GM23338 (cell line): ENCODE data around the gene CFAP141. TPM values are rescaled to one million over a fixed set of nuclear protein-coding genes. Genes with fewer than 3 reads are reported as not detected.

ENCODE experiments used
- ATAC-seq: fragments of 200-7000 bp; cut with Tn5 transposase; 3 replicates; pipeline ENCODE4 v1.9.1; 2020
- DNase-seq: peaks from one replicate; pipeline ENCODE4 v3.0.0-alpha.2; 2015; ENCODE audit warnings: low spot score
- H2AFZ ChIP-seq: fragments of 200-600 bp; sonication (generic); 2 replicates; pipeline ENCODE4 v1.8.0; 2016; ENCODE audit warnings: antibody characterized with exemption, mild to moderate bottlenecking, moderate library complexity
- H3F3A ChIP-seq: fragments of 200-600 bp; sonication (generic); replicated peaks from 2 replicates; pipeline ENCODE4 v1.8.0; 2017; ENCODE audit warnings: antibody characterized with exemption, mixed run types, low read depth
- H3K27ac ChIP-seq: fragments of 200-600 bp; sonication (generic); 2 replicates; pipeline ENCODE4 v1.6.1; 2016; ENCODE audit warnings: low read depth
- H3K27me3 ChIP-seq: fragments of 200-600 bp; sonication (generic); 2 replicates; pipeline ENCODE4 v1.8.0; 2016; ENCODE audit warnings: mild to moderate bottlenecking, mixed run types, moderate library complexity; ENCODE audit not compliant: insufficient read depth
- H3K36me3 ChIP-seq: fragments of 200-600 bp; sonication (generic); 2 replicates; pipeline ENCODE4 v1.8.0; 2016; ENCODE audit warnings: mild to moderate bottlenecking; ENCODE audit not compliant: insufficient read depth
- H3K4me1 ChIP-seq: fragments of 200-600 bp; sonication (generic); 2 replicates; pipeline ENCODE4 v1.8.0; 2016; ENCODE audit warnings: mild to moderate bottlenecking, moderate library complexity; ENCODE audit not compliant: insufficient read depth
- H3K4me2 ChIP-seq: fragments of 200-600 bp; sonication (generic); 2 replicates; pipeline ENCODE4 v1.7.1; 2017; ENCODE audit warnings: mixed run types
- H3K4me3 ChIP-seq: fragments of 200-600 bp; sonication (generic); 2 replicates; pipeline ENCODE4 v1.6.1; 2016; ENCODE audit warnings: mixed run types
- H3K79me2 ChIP-seq: fragments of 200-600 bp; sonication (generic); replicated peaks from 2 replicates; pipeline ENCODE4 v1.8.0; 2017; ENCODE audit warnings: mild to moderate bottlenecking; ENCODE audit not compliant: insufficient read depth
- H3K9me2 ChIP-seq: fragments of 200-600 bp; sonication (generic); 2 replicates; pipeline ENCODE4 v1.8.0; 2017; ENCODE audit not compliant: insufficient read depth
- H4K20me1 ChIP-seq: fragments of 200-600 bp; sonication (generic); replicated peaks from 2 replicates; pipeline ENCODE4 v1.8.0; 2017; ENCODE audit warnings: mild to moderate bottlenecking; ENCODE audit not compliant: insufficient read depth
- H3K27ac Mint-ChIP-seq: 2 replicates; pipeline ENCODE4 v1.8.0; 2020; ENCODE audit warnings: inconsistent platforms, mild to moderate bottlenecking, moderate library complexity, mixed read lengths
- H3K27me3 Mint-ChIP-seq: 3 replicates; pipeline ENCODE4 v1.8.0; 2022; ENCODE audit warnings: low read depth, mild to moderate bottlenecking, moderate library complexity, mixed read lengths, inconsistent platforms; ENCODE audit not compliant: insufficient read depth, poor library complexity
- H3K36me3 Mint-ChIP-seq: 3 replicates; pipeline ENCODE4 v1.8.0; 2021; ENCODE audit warnings: low read depth, mild to moderate bottlenecking, inconsistent platforms, moderate library complexity, mixed read lengths
- H3K4me1 Mint-ChIP-seq: 3 replicates; pipeline ENCODE4 v1.8.0; 2020; ENCODE audit warnings: mild to moderate bottlenecking, inconsistent platforms, mixed read lengths
- H3K4me3 Mint-ChIP-seq: 3 replicates; pipeline ENCODE4 v1.8.0; 2021; ENCODE audit warnings: moderate library complexity, mild to moderate bottlenecking, inconsistent platforms, mixed read lengths
- H3K9me3 Mint-ChIP-seq: 3 replicates; pipeline ENCODE4 v1.8.0; 2020; ENCODE audit warnings: moderate library complexity, mild to moderate bottlenecking, inconsistent platforms, mixed read lengths
- CREB1 ChIP-seq: fragments of 250-450 bp; sonication (Bioruptor Pico); IDR thresholded peaks from 2 replicates; pipeline ENCODE4 v1.5.0; 2020; ENCODE audit warnings: low read depth, mild to moderate bottlenecking, moderate library complexity
- EZH2 ChIP-seq: fragments of 200-600 bp; sonication (generic); IDR thresholded peaks from one replicate; pipeline ENCODE4 v1.8.0; 2017; ENCODE audit warnings: antibody characterized with exemption, mild to moderate bottlenecking, low read depth; ENCODE audit not compliant: unreplicated experiment
- EZH2phosphoT487 ChIP-seq: fragments of 200-600 bp; sonication (generic); IDR thresholded peaks from one replicate; pipeline ENCODE4 v1.8.1; 2018; ENCODE audit warnings: antibody characterized with exemption; ENCODE audit not compliant: unreplicated experiment
- JUNB ChIP-seq: IDR thresholded peaks from one replicate; pipeline ENCODE4 v1.6.1; 2016; ENCODE audit warnings: antibody characterized with exemption; ENCODE audit not compliant: unreplicated experiment
- NANOG ChIP-seq: IDR thresholded peaks from 2 replicates; pipeline ENCODE4 v1.6.1; 2016; ENCODE audit warnings: antibody characterized with exemption, borderline replicate concordance
- POLR2AphosphoS5 ChIP-seq: IDR thresholded peaks from 2 replicates; pipeline ENCODE4 v1.6.1; 2016; ENCODE audit warnings: antibody characterized with exemption, low read depth
- STAT1 ChIP-seq: IDR thresholded peaks from one replicate; pipeline ENCODE4 v1.6.1; 2016; ENCODE audit warnings: antibody characterized with exemption; ENCODE audit not compliant: unreplicated experiment
- ZNF114 ChIP-seq: fragments of 250-450 bp; sonication (Bioruptor Pico); IDR thresholded peaks from 2 replicates; pipeline ENCODE4 v1.5.0; 2020; ENCODE audit warnings: mild to moderate bottlenecking, moderate library complexity
- ZNF331 ChIP-seq: fragments of 250-450 bp; sonication (Bioruptor Pico); IDR thresholded peaks from 2 replicates; pipeline ENCODE4 v1.5.0; 2020; ENCODE audit warnings: low read depth, mild to moderate bottlenecking, moderate library complexity
- polyA plus RNA-seq: library from polyadenylated mRNA; unstranded; fragments of >200 nt; fragmentation: Nextera tagmentation; extraction: Ambion mirVana; gene quantifications from 2 replicates; pipeline ENCODE4 v1.2.1, GENCODE V29; 2016
- total RNA-seq: library from RNA; depleted of rRNA; stranded (reverse); fragments of >200 nt; shearing (Covaris generic); gene quantifications from 2 replicates; pipeline ENCODE4 v1.2.3, GENCODE V29; 2014
- TF ChIP-seq, protein P1 (sequence below): IDR thresholded peaks from 2 replicates; pipeline ENCODE4 v1.6.1; 2016; ENCODE audit warnings: antibody characterized with exemption
- TF ChIP-seq, protein P2 (sequence below): fragments of 250-450 bp; sonication (Bioruptor Pico); IDR thresholded peaks from 2 replicates; pipeline ENCODE4 v1.5.0; 2020; ENCODE audit warnings: mild to moderate bottlenecking, moderate library complexity

CFAP141 gene
- total and polyA plus RNA-seq, 2 experiments from 2014 or later: not detected

DNA sequence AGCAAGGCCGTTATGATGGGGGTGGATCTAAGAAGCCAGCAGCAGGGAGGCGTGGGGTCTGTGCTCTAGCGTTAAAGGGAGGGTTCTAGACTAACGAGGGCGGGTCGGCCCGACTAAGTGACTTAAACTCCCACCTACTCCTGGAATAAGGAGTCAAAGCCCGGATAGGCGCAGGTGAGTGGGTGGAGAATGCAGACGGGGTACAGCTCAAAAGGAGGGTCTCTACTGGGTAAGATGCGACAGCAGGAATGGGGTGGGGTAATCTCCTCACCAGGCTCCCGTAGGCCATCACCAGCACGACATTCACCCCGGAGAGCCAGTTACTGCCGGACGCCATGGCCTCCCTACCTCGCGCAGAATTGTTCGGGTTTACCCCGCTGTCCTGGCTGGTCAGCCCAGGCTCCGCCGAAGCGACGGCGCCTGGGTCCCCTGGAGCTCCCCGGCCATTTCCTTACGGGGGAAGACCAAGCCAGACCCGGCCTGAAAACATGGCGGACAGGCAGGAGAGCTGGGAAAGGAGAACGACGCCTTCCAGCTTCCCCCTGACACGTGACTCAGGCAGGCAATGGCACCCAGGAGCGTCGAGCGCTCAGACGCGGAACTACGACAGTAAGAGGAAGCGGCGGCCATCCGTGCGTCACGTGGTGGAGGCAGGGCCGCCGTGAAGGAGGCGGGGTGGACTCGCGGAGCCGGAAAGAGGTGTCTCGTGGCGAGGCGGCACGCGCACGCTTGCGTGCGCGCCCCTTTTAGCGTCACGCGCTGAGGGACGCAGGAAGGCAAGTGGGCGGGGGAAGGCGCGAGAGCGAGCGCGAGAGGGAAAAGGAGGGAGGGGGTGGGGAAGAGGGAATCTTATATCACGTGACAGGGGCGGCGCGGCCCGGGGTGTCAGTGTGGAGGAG, 14.2 kb upstream of the CFAP141 start, which contains the start of gene UBAP2L:
Gene UBAP2L (plus strand): TSS at position 885 of the 899 bp plus-strand sequence. CDS start 4,169 bp downstream, outside the sequence.
- Mint-ChIP-seq H3K4me1 (peaks cover 30% of the 10 kb centered on the region), H3K27me3 (peaks cover 16% of the 10 kb centered on the region), H3K9me3 (peaks cover 4% of the 10 kb centered on the region; the same call in 1 of the 3 replicates), H3K27ac (peak within 1 kb of the TSS; percentile 100), H3K36me3 (peaks cover 71% of the 10 kb centered on the region), H3K4me3 (peak within 1 kb of the TSS; percentile 99)
- H3K79me2 ChIP-seq: peaks cover 91% of the 10 kb centered on the region
- peak within 1 kb of the TSS; percentile 70; the same call in 1 of the 2 replicates for H2AFZ ChIP-seq
- peak within 1 kb of the TSS; percentile 99 for H3K27ac ChIP-seq
- TF ChIP-seq CREB1 (CRISPR knock-in tag) (peak; percentile 83), STAT1 (no peak), POLR2AphosphoS5 (peak; percentile 84), NANOG (no peak)
- TF ChIP-seq, protein P1, sequence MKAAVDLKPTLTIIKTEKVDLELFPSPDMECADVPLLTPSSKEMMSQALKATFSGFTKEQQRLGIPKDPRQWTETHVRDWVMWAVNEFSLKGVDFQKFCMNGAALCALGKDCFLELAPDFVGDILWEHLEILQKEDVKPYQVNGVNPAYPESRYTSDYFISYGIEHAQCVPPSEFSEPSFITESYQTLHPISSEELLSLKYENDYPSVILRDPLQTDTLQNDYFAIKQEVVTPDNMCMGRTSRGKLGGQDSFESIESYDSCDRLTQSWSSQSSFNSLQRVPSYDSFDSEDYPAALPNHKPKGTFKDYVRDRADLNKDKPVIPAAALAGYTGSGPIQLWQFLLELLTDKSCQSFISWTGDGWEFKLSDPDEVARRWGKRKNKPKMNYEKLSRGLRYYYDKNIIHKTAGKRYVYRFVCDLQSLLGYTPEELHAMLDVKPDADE: peak; percentile 46
- peaks cover 41% of the 10 kb centered on the region for H3K4me1 ChIP-seq
- H3F3A ChIP-seq: peaks cover 9% of the 10 kb centered on the region; the same call in 1 of the 2 replicates
- peaks cover 19% of the 10 kb centered on the region for H3K36me3 ChIP-seq
- peak within 1 kb of the TSS; percentile 94 for H3K4me2 ChIP-seq
- peaks cover 6% of the 10 kb centered on the region for H4K20me1 ChIP-seq
- DNase-seq: peak; percentile 99
- H3K9me2 ChIP-seq: no peaks in the 10 kb centered on the region
- ATAC-seq: peak; percentile 86
- H3K27me3 ChIP-seq: no peaks in the 10 kb centered on the region
- peak within 1 kb of the TSS; percentile 75 for H3K4me3 ChIP-seq

DNA sequence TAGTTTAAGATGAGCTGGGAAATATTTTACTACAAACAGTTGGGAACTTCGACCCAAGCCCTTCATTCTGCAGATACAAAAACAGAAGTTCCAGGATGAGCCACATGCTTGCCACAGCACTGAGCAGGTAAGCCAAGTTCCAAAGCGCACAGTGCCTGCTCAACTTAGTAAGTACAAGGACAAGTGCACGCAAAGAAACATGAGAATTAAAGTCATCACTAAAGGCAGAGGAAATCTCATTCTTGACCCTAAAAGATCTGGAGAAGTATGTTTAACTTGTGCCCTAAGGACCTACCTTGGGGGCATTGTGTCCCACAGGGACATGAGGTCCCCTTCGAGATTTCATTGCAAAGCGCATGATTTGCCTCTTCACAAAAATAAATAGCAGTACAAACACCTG, 13.4 kb upstream of the CFAP141 start:
- peaks cover 20% of the 10 kb centered on the region for H3K36me3 ChIP-seq
- Mint-ChIP-seq H3K36me3 (peaks cover 65% of the 10 kb centered on the region), H3K4me1 (peaks cover 30% of the 10 kb centered on the region), H3K27me3 (peaks cover 16% of the 10 kb centered on the region), H3K27ac (peak overlapping the region; percentile 100), H3K9me3 (peaks cover 4% of the 10 kb centered on the region; the same call in 1 of the 3 replicates), H3K4me3 (peak overlapping the region; percentile 99)
- DNase-seq (peak; percentile 11), ATAC-seq (no peak)
- no peaks in the 10 kb centered on the region for H3K27me3 ChIP-seq
- no peaks in the 10 kb centered on the region for H3K9me2 ChIP-seq
- peak overlapping the region; percentile 94 for H3K4me2 ChIP-seq
- H3F3A ChIP-seq: peaks cover 9% of the 10 kb centered on the region; the same call in 1 of the 2 replicates
- peak overlapping the region; percentile 75 for H3K4me3 ChIP-seq
- H3K79me2 ChIP-seq: peaks cover 90% of the 10 kb centered on the region
- H3K4me1 ChIP-seq: peaks cover 41% of the 10 kb centered on the region
- H2AFZ ChIP-seq: no peak overlapping the region
- no peaks in the 10 kb centered on the region; the same call in 1 of the 2 replicates for H4K20me1 ChIP-seq
- peak overlapping the region; percentile 99 for H3K27ac ChIP-seq
- TF ChIP-seq EZH2phosphoT487: no peak
- TF ChIP-seq CREB1 (CRISPR knock-in tag): no peak
- TF ChIP-seq EZH2: no peak
- TF ChIP-seq, protein P2, sequence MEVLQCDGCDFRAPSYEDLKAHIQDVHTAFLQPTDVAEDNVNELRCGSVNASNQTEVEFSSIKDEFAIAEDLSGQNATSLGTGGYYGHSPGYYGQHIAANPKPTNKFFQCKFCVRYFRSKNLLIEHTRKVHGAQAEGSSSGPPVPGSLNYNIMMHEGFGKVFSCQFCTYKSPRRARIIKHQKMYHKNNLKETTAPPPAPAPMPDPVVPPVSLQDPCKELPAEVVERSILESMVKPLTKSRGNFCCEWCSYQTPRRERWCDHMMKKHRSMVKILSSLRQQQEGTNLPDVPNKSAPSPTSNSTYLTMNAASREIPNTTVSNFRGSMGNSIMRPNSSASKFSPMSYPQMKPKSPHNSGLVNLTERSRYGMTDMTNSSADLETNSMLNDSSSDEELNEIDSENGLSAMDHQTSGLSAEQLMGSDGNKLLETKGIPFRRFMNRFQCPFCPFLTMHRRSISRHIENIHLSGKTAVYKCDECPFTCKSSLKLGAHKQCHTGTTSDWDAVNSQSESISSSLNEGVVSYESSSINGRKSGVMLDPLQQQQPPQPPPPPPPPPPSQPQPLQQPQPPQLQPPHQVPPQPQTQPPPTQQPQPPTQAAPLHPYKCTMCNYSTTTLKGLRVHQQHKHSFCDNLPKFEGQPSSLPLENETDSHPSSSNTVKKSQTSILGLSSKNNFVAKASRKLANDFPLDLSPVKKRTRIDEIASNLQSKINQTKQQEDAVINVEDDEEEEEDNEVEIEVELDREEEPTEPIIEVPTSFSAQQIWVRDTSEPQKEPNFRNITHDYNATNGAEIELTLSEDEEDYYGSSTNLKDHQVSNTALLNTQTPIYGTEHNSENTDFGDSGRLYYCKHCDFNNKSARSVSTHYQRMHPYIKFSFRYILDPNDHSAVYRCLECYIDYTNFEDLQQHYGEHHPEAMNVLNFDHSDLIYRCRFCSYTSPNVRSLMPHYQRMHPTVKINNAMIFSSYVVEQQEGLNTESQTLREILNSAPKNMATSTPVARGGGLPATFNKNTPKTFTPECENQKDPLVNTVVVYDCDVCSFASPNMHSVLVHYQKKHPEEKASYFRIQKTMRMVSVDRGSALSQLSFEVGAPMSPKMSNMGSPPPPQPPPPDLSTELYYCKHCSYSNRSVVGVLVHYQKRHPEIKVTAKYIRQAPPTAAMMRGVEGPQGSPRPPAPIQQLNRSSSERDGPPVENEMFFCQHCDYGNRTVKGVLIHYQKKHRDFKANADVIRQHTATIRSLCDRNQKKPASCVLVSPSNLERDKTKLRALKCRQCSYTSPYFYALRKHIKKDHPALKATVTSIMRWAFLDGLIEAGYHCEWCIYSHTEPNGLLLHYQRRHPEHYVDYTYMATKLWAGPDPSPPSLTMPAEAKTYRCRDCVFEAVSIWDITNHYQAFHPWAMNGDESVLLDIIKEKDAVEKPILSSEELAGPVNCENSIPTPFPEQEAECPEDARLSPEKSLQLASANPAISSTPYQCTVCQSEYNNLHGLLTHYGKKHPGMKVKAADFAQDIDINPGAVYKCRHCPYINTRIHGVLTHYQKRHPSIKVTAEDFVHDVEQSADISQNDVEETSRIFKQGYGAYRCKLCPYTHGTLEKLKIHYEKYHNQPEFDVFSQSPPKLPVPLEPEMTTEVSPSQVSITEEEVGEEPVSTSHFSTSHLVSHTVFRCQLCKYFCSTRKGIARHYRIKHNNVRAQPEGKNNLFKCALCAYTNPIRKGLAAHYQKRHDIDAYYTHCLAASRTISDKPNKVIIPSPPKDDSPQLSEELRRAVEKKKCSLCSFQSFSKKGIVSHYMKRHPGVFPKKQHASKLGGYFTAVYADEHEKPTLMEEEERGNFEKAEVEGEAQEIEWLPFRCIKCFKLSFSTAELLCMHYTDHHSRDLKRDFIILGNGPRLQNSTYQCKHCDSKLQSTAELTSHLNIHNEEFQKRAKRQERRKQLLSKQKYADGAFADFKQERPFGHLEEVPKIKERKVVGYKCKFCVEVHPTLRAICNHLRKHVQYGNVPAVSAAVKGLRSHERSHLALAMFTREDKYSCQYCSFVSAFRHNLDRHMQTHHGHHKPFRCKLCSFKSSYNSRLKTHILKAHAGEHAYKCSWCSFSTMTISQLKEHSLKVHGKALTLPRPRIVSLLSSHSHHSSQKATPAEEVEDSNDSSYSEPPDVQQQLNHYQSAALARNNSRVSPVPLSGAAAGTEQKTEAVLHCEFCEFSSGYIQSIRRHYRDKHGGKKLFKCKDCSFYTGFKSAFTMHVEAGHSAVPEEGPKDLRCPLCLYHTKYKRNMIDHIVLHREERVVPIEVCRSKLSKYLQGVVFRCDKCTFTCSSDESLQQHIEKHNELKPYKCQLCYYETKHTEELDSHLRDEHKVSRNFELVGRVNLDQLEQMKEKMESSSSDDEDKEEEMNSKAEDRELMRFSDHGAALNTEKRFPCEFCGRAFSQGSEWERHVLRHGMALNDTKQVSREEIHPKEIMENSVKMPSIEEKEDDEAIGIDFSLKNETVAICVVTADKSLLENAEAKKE (CRISPR knock-in tag): no peak
- no peak for TF ChIP-seq JUNB
- no peak for TF ChIP-seq ZNF331 (CRISPR knock-in tag)
- TF ChIP-seq POLR2AphosphoS5: no peak
- TF ChIP-seq, protein P1: no peak
- no peak for TF ChIP-seq STAT1
- no peak for TF ChIP-seq ZNF114
